GM19467 (cell line): Measurements from ENCODE around the gene RHBDL2.
"Not testable (repeated sequence)": the region's sequence is repeated elsewhere in the genome, so short reads cannot be mapped to it uniquely, and the experiment has no call there.

Source experiments
- ATAC-seq: cut with Tn5 transposase; IDR thresholded peaks from one replicate; pipeline ENCODE4 v1.9.1; 2021; ENCODE audit warnings: mild to moderate bottlenecking, moderate library complexity; ENCODE audit not compliant: unreplicated experiment

RHBDL2 gene

GRCh38 chr1:38941527-38942019 lies at the start of gene RHBDL2:
TSS of gene RHBDL2 (minus strand) at chr1:38941830. CDS start at chr1:38919212, 22,618 bp downstream.
- ATAC-seq, result no peak

DNA sequence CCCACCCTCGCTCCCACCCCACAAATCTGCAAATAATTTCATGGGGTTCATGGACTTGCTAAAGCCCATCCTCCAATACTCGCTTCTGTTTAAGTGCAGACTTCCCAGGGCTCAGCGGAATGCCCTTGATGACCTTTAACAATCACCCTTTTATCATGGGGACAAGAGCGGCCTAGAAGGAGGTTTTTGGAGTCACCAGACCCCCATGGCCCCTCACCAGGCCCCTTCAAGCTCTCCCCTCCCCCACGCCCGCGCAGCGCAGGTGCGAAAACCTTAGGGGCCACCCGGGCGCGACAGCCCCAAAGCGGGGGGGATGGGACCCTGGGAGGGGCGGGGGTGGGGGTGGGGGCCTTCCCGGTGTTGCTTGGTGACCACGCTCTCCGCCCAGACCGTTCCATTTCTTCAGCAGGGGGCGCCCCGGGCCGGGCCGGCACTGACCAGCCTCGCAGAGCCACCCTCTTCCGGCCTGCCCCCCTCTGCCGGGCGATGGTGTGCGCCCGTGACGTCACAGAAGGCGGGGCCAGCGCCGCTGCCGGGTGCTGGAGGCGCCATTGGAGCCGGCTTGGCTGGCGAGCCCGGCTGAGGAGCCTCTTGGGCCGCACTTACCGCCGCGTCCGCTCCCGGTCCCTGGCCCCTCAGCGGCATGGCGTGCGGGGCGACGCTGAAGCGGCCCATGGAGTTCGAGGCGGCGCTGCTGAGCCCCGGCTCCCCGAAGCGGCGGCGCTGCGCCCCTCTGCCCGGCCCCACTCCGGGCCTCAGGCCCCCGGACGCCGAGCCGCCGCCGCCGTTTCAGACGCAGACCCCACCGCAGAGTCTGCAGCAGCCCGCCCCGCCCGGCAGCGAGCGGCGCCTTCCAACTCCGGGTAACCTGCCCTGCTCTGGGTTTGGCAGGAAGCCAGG lies 49.4 kb upstream of the RHBDL2 start, which contains the start of gene AKIRIN1:
Gene AKIRIN1 (plus strand): TSS at position 539 of the 900 bp plus-strand sequence. CDS start 105 bp downstream, at position 644.
- ATAC-seq, result peak; percentile 89

GRCh38 chr1:38990386-38990737 lies 48.7 kb upstream of the RHBDL2 start:
- ATAC-seq, result no peak

GRCh38 chr1:38989979-38990378 lies 48.3 kb upstream of the RHBDL2 start:
- ATAC-seq, result no peak

GRCh38 chr1:38979380-38979779 lies 37.8 kb upstream of the RHBDL2 start:
- not testable (repeated sequence) for ATAC-seq

DNA sequence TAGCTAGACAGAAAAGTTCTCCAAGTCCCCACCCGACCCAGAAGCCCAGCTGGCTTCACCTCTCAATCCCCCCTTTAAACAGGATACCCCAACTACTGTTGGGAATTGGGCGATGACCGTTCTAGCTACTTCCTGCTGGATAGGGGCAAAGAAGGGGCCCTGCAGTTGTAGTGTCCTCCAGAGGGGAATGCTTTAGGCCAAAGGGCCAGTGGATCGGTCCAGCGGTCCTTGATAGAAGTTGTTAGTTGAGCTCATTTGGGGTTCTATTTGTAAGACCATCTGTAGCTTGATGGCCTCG lies 36.6 kb upstream of the RHBDL2 start:
- not testable (repeated sequence) for ATAC-seq

DNA sequence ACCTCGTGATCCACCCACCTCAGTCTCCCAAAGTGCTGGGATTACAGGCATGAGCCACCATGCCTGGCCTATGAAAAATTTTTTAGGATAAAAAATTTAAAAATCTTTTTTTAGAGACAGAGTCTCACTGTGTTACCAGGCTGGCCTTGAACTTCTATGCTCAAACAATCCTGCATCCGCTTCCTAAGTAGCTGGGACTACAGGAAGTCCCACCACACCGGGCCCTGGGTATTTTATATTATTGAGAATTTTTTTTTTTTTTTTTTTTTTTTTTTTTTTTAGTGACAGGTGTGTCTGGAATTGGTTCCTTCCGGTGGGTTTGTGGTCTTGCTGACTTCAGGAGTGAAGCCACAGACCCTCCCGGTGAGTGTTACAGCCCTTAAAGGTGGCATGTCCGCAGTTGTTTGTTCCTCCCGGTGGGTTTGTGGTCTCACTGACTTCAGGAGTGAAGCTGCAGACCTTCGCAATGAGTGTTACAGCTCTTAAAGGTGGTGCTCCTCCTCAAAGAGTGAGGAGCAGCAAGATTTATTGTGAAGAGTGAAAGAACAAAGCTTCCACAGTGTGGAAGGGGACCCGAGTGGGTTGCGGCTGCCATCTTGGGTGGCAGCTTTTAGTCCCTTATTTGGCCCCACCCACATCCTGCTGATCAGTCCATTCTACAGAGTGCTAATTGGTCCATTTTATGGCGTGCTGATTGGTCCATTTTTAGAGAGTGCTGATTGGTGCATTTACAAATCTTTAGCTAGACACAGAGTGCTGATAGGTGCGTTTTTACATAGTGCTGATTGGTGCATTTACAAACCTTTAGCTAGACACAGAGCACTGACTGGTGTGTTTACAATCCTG lies 36.0 kb upstream of the RHBDL2 start:
- ATAC-seq, result not testable (repeated sequence)

GRCh38 chr1:38973659-38974437 lies 32.2 kb upstream of the RHBDL2 start:
- no peak for ATAC-seq

GRCh38 chr1:38973145-38973544 lies 31.5 kb upstream of the RHBDL2 start:
- not testable (repeated sequence) for ATAC-seq

GRCh38 chr1:38964140-38964548 lies 22.5 kb upstream of the RHBDL2 start:
- ATAC-seq, result no peak

GRCh38 chr1:38962560-38962959 lies 20.9 kb upstream of the RHBDL2 start:
- no peak for ATAC-seq

DNA sequence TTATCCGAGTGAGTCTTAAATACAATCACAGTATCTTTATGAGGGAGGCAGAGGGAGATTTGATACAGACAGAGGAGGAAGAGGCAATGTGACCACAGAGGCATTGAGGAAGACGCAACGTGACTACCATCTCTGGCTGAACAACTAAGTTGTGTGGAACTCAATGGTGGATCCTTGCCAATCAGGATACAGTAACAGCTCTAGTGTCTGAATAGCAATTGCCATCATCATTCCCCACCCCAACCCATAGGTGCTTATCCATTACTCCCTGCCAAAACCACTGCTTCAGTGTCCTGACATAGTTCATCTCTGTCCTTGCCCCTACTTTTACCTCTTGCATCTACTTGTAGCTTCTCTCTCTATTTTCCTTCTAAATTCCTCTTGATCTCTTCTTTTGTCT lies 20.5 kb upstream of the RHBDL2 start:
- ATAC-seq, result no peak

GRCh38 chr1:38958967-38959366 lies 17.3 kb upstream of the RHBDL2 start:
- ATAC-seq, result no peak

DNA sequence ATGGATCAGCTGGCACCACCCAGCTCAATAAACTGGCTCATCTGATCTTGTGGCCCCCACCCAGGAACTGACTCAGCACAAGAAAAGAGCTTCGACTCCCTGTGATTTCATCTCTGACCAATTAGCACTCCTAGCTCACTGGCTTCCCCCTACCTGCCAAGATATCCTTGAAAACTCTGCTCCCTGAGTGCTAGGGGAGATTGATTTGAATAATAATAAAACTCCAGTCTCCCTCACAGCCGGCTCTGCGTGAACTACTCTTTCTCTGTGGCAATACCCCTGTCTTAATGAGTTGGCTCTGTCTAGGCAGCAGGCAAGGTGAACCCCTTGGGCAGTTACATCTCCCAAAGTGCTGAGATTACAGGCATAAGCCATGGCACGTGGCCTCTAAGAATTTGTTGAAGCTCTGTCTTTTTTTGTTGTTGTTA lies 11.8 kb upstream of the RHBDL2 start:
- ATAC-seq, result no peak

DNA sequence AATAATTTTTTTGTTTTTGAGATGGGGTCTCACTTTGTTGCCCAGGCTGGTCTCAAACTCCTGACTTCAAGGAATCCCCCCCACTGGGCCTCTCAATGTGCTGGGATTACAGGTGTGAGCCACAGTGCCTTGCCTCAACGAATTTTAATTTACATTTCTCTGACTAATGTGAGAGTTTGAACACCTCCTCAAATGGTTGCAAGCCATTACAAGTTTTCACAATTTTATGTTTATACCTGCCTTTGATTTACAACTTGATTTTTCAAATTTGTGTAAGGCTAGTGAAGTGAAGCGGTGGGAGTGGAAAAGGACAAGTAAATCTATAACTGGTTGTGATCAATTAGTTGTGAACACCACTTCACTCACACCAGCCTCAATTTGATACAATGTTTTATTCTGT lies 8.9 kb upstream of the RHBDL2 start:
- no peak for ATAC-seq

DNA sequence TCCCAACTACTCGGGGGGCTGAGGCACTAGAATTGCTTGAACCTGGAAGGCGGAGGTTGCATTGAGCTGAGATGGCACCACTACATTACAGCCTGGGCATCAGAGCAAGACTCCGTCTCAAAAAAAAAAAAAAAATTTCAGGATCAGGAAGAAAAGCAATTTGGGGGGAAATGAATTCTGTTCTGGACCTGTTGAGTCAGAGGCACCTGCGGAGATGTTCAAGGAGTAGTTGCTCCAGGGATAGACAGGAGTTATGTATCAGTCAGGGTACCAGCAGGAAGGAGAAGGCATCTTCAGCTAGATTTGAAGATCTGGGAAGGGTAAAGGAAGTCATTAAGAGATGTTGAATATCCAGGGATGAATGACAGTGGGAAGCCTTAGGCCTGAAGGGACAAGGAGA lies 2.9 kb upstream of the RHBDL2 start:
- no peak for ATAC-seq

- ATAC-seq, result no peak
Observed at GRCh38 chr1:38942664-38943428, 1.2 kb upstream of the RHBDL2 start.

DNA sequence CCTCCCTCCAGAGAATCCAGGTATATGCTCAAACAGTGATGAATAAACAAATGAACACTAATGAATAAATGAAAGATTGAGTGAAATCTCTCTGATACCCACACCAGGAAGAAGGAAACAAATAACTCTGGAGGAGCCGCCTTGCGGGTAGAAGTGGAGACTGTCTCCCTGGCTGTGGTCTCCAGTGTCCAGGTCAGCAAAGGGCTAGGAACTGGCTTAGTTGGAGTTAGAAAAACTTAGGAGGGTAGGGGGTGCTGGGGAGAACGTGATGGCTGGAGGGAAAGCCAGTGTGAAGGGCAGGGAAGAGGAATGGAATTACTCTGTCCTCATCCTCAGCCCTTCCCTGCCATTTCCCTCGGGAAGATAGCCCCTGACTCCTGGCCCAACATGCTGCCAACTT lies 537 bp downstream of the RHBDL2 start:
- ATAC-seq, result no peak

- no peak for ATAC-seq
Observed at GRCh38 chr1:38940339-38941047, 1.1 kb downstream of the RHBDL2 start.
